ENCODE results near the gene LRCOL1. TPM values are rescaled to one million over a fixed set of nuclear protein-coding genes. Genes with fewer than 3 reads are reported as not detected.

The LRCOL1 gene
- total RNA-seq, 2 donors from 2014 or later: not detected

DNA sequence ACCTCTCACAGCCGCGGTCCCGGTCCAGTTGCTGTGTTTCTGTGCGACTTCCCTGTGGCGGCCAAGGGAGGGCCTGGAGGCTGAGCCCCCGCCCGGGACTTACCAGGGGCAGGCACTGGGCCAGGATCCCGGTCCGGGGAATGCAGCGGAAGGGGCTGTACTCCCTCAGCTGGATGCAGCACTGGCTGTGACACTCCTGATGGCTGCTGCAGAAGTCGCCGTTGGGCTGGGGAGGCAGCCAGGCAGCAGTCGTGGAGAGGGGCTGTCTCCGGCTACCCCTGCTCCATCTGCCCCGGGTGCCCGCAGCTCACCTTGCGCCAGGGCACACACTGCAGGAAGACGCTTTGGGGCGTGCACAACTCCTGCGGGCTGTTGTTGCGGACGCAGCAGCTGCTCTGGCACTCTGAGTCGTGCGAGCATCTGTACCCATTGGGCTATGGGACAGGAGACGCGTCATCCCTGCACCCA is 6.2 kb downstream of the LRCOL1 start:
- peaks cover 87% of the 10 kb centered on the region for H3K27me3 Mint-ChIP-seq (ENCODE audit: insufficient read depth)
- no peaks in the 10 kb centered on the region for H3K4me1 ChIP-seq (ENCODE audit: control insufficient read depth, insufficient read depth, low read length)
- no peak overlapping the region for H3K27ac ChIP-seq (ENCODE audit: low read depth, low read length)
- TF ChIP-seq, protein P1, sequence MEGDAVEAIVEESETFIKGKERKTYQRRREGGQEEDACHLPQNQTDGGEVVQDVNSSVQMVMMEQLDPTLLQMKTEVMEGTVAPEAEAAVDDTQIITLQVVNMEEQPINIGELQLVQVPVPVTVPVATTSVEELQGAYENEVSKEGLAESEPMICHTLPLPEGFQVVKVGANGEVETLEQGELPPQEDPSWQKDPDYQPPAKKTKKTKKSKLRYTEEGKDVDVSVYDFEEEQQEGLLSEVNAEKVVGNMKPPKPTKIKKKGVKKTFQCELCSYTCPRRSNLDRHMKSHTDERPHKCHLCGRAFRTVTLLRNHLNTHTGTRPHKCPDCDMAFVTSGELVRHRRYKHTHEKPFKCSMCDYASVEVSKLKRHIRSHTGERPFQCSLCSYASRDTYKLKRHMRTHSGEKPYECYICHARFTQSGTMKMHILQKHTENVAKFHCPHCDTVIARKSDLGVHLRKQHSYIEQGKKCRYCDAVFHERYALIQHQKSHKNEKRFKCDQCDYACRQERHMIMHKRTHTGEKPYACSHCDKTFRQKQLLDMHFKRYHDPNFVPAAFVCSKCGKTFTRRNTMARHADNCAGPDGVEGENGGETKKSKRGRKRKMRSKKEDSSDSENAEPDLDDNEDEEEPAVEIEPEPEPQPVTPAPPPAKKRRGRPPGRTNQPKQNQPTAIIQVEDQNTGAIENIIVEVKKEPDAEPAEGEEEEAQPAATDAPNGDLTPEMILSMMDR (conservative IDR thresholded peaks at IDR 0.05): no peak
- no peaks in the 10 kb centered on the region for H3K4me1 Mint-ChIP-seq
- no peak overlapping the region for H3K27ac Mint-ChIP-seq
- H3K9me3 Mint-ChIP-seq: no peaks in the 10 kb centered on the region
- H3K36me3 ChIP-seq (ENCODE audit: control insufficient read depth, insufficient read depth, low read length): no peaks in the 10 kb centered on the region
- no peak overlapping the region for H3K4me3 Mint-ChIP-seq
- no peaks in the 10 kb centered on the region for H3K9me3 ChIP-seq (ENCODE audit: control insufficient read depth, low read length)
- DNase-seq: peak; percentile 68
- peaks cover 81% of the 10 kb centered on the region for H3K27me3 ChIP-seq (ENCODE audit: control insufficient read depth, insufficient read depth, low read length, poor library complexity, severe bottlenecking)
- H3K4me3 ChIP-seq (ENCODE audit: low read length): no peak overlapping the region
- no peak overlapping the region for H3K9ac ChIP-seq (ENCODE audit: extremely low read depth, low read length, poor library complexity, severe bottlenecking)
- H3K36me3 Mint-ChIP-seq (ENCODE audit: low read depth): no peaks in the 10 kb centered on the region
- 80 to 87% methylated on average over 18 to 26 of the region's 26 CpGs for WGBS, 2 experiments (ENCODE audit: insufficient coverage in 1 of 2, insufficient read length in 1 of 2)

DNA sequence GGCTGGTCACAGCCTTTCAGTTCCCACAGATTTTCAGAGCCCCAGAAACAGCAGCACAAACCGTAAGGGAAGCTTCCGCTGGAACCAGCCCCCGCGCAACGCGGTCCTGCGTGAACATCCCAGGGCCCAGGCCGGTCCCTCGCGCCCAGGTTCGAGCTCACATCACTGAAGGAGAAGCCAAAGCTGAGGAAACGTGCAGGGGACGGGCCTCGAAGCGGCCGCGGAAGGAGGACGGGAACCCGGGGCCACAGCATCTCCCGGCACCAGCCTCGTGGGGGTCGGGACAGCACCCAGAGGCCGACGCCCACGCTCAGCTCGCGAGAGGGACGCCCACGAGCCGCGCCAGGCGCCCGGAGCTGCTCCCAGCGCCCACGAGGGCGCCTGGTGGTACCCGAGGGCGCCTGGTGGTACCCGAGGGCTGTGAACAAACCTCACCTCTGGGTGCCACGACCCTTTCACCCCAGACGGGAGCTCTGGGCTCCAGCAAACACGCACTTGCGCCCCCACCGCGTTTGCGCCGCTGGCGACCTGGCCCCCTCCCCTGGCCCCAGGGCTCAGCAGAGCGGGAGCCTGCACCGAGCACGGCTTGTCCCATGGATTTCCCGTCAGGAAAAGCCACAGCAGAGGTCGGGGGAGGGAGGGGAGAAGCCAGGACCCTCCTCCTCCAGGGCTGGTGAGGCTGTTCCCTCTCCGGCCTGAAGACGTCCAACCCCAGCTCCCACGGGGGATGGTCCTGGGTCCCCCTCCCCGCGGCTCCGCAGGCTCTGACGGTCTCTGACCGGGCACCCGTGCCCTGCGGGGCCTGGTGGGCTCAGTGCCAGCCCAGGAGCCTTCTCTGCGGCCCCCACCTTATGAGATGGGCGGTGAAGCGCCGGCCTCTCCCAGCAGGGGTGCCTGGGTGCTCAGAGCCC is 6.9 kb downstream of the LRCOL1 start:
- Mint-ChIP-seq H3K9me3 (no peaks in the 10 kb centered on the region), H3K4me1 (peaks cover 4% of the 10 kb centered on the region), H3K4me3 (no peak overlapping the region), H3K36me3 (ENCODE audit: low read depth) (no peaks in the 10 kb centered on the region), H3K27ac (no peak overlapping the region), H3K27me3 (ENCODE audit: insufficient read depth) (peaks cover 83% of the 10 kb centered on the region)
- no peaks in the 10 kb centered on the region for H3K4me1 ChIP-seq (ENCODE audit: control insufficient read depth, insufficient read depth, low read length)
- TF ChIP-seq, protein P1 (conservative IDR thresholded peaks at IDR 0.05): no peak
- no peaks in the 10 kb centered on the region for H3K36me3 ChIP-seq (ENCODE audit: control insufficient read depth, insufficient read depth, low read length)
- peaks cover 74% of the 10 kb centered on the region for H3K27me3 ChIP-seq (ENCODE audit: control insufficient read depth, insufficient read depth, low read length, poor library complexity, severe bottlenecking)
- H3K27ac ChIP-seq (ENCODE audit: low read depth, low read length): peak overlapping the region; percentile 66
- H3K9me3 ChIP-seq (ENCODE audit: control insufficient read depth, low read length): no peaks in the 10 kb centered on the region
- no peak for DNase-seq
- WGBS, 2 experiments (ENCODE audit: insufficient coverage in 1 of 2, insufficient read length in 1 of 2): 88 to 91% methylated on average over 40 to 67 of the region's 67 CpGs
- H3K9ac ChIP-seq (ENCODE audit: extremely low read depth, low read length, poor library complexity, severe bottlenecking): no peak overlapping the region
- H3K4me3 ChIP-seq (ENCODE audit: low read length): no peak overlapping the region

DNA sequence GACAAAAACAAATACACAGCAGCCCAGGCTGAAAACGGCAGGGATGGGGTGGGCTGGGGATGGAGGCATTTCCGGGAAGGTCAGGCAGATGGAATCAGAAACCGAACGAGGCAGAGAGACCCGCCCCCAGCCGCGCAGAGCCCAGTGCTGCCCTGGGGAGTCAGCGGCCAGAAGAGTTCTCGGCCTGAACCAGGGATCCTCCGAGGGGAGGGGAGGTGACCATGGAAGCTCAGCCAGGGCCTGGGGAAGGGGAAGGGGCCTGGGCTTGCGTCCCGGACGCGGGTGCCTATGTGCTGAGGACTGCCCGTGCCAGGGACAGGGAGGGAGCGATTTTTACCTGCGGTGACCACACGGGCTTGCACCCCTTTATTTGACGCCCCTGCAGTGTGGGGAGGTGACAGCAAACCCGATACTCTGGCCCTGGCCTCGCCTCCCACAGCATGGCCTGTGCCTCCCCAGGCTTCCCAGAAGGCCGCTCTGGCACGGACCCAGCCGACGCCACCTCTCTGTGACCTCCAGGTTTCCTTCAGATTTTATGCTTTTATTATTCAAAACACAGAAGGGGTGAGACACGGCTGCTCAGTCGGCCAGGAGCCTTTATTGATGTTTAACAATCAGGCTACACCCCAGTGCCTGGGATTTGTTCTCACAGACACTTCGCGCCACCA is 7.7 kb downstream of the LRCOL1 start:
- Histone ChIP-seq H3K9me3 (ENCODE audit: control insufficient read depth, low read length) (no peaks in the 10 kb centered on the region), H3K4me3 (ENCODE audit: low read length) (no peak overlapping the region), H3K9ac (ENCODE audit: extremely low read depth, low read length, poor library complexity, severe bottlenecking) (no peak overlapping the region), H3K36me3 (ENCODE audit: control insufficient read depth, insufficient read depth, low read length) (no peaks in the 10 kb centered on the region), H3K27ac (ENCODE audit: low read depth, low read length) (peak overlapping the region; percentile 66), H3K27me3 (ENCODE audit: control insufficient read depth, insufficient read depth, low read length, poor library complexity, severe bottlenecking) (peaks cover 67% of the 10 kb centered on the region), H3K4me1 (ENCODE audit: control insufficient read depth, insufficient read depth, low read length) (no peaks in the 10 kb centered on the region)
- no peaks in the 10 kb centered on the region for H3K36me3 Mint-ChIP-seq (ENCODE audit: low read depth)
- TF ChIP-seq, protein P1 (conservative IDR thresholded peaks at IDR 0.05): no peak
- 59 to 70% methylated on average over 20 to 29 of the region's 29 CpGs for WGBS, 2 experiments (ENCODE audit: insufficient coverage in 1 of 2, insufficient read length in 1 of 2)
- H3K27me3 Mint-ChIP-seq (ENCODE audit: insufficient read depth): peaks cover 76% of the 10 kb centered on the region
- H3K9me3 Mint-ChIP-seq: no peaks in the 10 kb centered on the region
- H3K4me1 Mint-ChIP-seq: peaks cover 4% of the 10 kb centered on the region
- no peak overlapping the region for H3K27ac Mint-ChIP-seq
- DNase-seq: peak; percentile 69
- no peak overlapping the region for H3K4me3 Mint-ChIP-seq

Data from endodermal cell (in vitro differentiated cells).